ENCODE measurements around the gene PJVK.

DNA sequence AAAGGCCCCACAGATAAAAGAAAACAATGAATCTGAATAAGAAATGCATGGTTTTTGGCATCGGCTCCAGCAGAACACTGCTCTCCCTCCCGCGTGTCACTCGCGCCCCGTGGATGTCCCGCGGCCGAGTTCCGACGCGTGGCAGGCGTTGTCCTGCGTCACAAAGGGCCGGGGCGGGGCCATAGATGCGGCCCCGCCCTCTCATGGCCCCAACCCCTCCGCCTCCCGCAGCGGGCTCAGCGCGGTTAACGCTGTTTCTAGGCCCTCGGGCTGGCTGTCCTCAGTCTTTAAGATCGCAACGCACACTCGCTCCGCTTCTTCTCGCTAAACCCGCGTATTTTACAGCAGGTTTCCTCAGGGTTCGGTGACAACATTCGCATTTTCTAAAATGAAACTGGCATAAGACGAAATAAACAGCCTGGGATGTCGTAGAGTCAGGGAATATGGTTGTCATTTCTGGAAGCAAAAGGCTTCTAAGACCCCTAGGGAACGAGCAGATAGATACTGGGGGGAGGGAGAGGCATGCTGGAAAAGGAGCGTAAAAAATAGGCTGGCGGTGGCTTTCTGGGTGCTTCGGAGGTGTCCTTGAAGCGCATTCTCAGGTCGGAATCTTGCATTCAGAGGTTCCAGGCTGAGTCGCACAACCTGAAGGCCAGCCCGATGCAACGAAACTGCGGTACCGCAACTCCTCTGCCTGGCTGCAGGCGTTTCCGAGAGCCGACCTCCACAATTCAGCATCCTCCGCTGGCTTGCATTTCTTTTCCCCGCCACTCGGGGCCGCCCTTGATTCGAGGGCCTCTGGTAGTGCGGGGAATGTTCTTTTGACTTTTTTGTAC, 27.5 kb downstream of the PJVK start, which contains the start of gene FKBP7:
- TF ChIP-seq, protein P1, sequence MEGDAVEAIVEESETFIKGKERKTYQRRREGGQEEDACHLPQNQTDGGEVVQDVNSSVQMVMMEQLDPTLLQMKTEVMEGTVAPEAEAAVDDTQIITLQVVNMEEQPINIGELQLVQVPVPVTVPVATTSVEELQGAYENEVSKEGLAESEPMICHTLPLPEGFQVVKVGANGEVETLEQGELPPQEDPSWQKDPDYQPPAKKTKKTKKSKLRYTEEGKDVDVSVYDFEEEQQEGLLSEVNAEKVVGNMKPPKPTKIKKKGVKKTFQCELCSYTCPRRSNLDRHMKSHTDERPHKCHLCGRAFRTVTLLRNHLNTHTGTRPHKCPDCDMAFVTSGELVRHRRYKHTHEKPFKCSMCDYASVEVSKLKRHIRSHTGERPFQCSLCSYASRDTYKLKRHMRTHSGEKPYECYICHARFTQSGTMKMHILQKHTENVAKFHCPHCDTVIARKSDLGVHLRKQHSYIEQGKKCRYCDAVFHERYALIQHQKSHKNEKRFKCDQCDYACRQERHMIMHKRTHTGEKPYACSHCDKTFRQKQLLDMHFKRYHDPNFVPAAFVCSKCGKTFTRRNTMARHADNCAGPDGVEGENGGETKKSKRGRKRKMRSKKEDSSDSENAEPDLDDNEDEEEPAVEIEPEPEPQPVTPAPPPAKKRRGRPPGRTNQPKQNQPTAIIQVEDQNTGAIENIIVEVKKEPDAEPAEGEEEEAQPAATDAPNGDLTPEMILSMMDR (conservative IDR thresholded peaks at IDR 0.05), result peak; percentile 81
- no peak for TF ChIP-seq ZFX (IDR thresholded peaks at IDR 0.05)
